BLaER1 treated with 17β-estradiol and CSF1 and Interleukin-3, amounts not matched to agents 10 nM and 100 nM (cell line): ENCODE measurements around the gene LRRC36.
A peak's percentile ranks its signal among the peaks of the same experiment; 100 is the strongest.

Source experiments
- H3K27ac ChIP-seq, 11 experiments: shearing (Covaris generic); formaldehyde crosslinking; 2 replicates each; pipeline ENCODE4 v1.8.1; 2022
- H3K27me3 ChIP-seq, 11 experiments: shearing (Covaris generic); formaldehyde crosslinking; 2 replicates each; pipeline ENCODE4 v1.8.1; 2022
- H3K36me3 ChIP-seq, 11 experiments: shearing (Covaris generic); formaldehyde crosslinking; 2 replicates each; pipeline ENCODE4 v1.8.1; 2022
- H3K4me1 ChIP-seq, 10 experiments: shearing (Covaris generic); formaldehyde crosslinking; 2 replicates each; pipeline ENCODE4 v1.8.1; 2022
- H3K4me2 ChIP-seq, 11 experiments: shearing (Covaris generic); formaldehyde crosslinking; 2 replicates each; pipeline ENCODE4 v1.8.1; 2022
- H3K4me3 ChIP-seq, 10 experiments: shearing (Covaris generic); formaldehyde crosslinking; 2 replicates each; pipeline ENCODE4 v1.8.1; 2022
- H3K9ac ChIP-seq, 11 experiments: shearing (Covaris generic); formaldehyde crosslinking; 2 replicates each; pipeline ENCODE4 v1.8.1; 2022
- H3K9me3 ChIP-seq, 11 experiments: shearing (Covaris generic); formaldehyde crosslinking; replicated peaks in 1 of 11; 2 replicates each; pipeline ENCODE4 v1.8.1; 2022
- H4K20me1 ChIP-seq, 11 experiments: shearing (Covaris generic); formaldehyde crosslinking; 2 replicates each; pipeline ENCODE4 v1.8.1; 2022
- Cebpa-rat ChIP-seq, 11 experiments: shearing (Covaris generic); IDR thresholded peaks; 2 replicates each; pipeline ENCODE4 v1.8.1; 2022

The LRRC36 gene

DNA sequence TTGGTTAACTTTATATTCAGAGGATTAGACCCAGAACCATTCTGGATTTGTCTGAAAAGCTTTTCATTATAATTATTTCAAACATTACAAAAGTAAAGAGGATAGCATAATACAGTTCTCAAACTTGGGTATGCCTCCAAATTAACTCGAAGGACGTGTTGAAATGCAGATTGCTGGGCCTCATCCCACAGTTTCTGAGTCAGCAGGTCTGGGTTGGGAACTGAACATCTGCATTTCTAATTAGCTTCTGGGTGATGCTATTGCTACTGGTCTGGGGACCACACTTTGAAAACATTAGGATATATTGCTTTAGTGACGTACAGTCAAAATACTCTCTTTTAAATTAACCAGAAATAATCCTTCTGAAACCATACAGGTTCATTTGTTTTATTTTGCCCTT is 56.7 kb downstream of the LRRC36 start:
- no peak overlapping the region for H3K27ac ChIP-seq
- H3K36me3 ChIP-seq = no peaks in the 10 kb centered on the region
- no peak for TF ChIP-seq Cebpa-rat (IDR thresholded peaks at IDR 0.05)
- no peak overlapping the region for H3K4me2 ChIP-seq
- H3K9ac ChIP-seq = no peak overlapping the region
- H4K20me1 ChIP-seq = no peaks in the 10 kb centered on the region
- peaks cover 0 to 18% (median 0%) of the 10 kb centered on the region in 11 experiments; a peak in 5 of 22 replicates for H3K27me3 ChIP-seq
- H3K9me3 ChIP-seq = no peaks in the 10 kb centered on the region
- no peak overlapping the region for H3K4me3 ChIP-seq
- no peaks in the 10 kb centered on the region for H3K4me1 ChIP-seq

DNA sequence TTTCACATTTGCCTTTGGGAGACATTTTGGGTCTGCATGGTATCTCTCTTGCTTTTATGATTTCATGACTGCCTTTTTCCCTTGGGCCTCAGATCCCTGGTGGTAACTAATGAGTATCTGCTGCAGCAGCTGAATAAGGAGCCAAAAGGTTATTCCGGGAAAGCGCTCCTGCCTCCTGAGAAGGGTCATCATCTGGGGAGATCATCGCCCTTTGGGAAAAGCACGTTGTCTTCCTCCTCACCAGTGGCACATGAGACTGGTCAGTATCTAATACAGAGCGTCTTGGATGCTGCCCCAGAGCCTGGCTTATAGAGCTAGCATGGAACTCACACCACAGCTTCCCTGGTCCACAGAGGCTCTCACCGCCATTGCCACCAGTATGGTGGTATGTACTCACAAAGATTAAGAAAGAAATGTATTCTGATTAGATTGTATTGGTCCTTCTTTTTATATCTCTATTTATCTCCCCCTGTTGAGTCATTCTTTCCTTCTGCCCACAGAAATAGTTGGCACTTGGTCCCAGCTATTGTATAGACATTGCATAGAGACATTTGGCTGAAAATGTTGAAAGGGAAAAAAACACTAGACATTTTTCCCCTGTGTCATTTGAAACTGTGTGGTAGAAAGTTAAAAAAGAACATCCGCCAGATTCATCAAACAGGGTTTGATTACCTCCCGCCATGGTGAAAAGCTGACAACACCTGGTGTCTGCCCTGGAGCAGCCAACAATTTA is 58.3 kb downstream of the LRRC36 start:
- H3K9me3 ChIP-seq = no peaks in the 10 kb centered on the region
- H3K27me3 ChIP-seq = peaks cover 0 to 18% (median 0%) of the 10 kb centered on the region in 11 experiments; a peak in 6 of 22 replicates
- H3K4me3 ChIP-seq = no peak overlapping the region
- TF ChIP-seq Cebpa-rat (IDR thresholded peaks at IDR 0.05) = no peak
- H3K4me1 ChIP-seq = peaks cover 0 to 15% (median 10%) of the 10 kb centered on the region in 10 experiments; a peak in 18 of 20 replicates
- peaks cover 0 to 8% (median 0%) of the 10 kb centered on the region in 11 experiments; a peak in 4 of 22 replicates for H4K20me1 ChIP-seq
- H3K4me2 ChIP-seq = no peak overlapping the region
- H3K36me3 ChIP-seq = no peaks in the 10 kb centered on the region
- H3K9ac ChIP-seq = no peak overlapping the region
- no peak overlapping the region for H3K27ac ChIP-seq

DNA sequence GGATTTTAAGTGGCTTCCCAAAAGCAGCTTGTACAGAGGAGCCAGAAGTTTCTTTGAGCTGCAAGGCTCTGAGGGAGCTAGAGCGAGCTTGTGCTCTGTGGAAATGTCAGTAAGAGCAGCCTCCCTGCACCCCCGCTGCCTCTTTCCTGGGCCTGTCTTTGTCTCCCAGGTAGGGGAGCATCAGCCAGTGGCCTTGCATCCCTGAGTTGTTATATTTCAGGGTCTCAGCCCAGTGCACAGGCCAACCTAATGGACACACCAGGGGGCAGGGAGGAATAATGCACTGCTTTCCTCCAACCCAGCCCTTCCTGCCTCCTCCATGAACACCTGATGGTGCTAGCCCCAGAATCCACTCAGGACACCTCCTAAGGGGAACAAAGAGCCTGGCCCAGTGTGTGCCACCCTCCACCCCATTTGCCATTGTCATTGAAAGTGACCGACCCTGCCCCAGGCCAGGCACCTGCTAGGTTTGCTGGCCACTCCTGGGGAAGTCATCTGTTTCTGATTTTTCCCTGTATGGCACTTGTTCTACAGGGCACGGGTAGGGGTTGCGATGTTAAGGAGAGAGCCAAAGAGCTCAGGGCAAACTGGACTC is 60.3 kb downstream of the LRRC36 start:
- H3K36me3 ChIP-seq = no peaks in the 10 kb centered on the region
- H3K4me1 ChIP-seq = peaks cover 0 to 35% (median 30%) of the 10 kb centered on the region in 10 experiments; a peak in 18 of 20 replicates
- no peak for TF ChIP-seq Cebpa-rat (IDR thresholded peaks at IDR 0.05)
- H3K4me2 ChIP-seq = no peak overlapping the region
- no peak overlapping the region for H3K27ac ChIP-seq
- peaks cover 0 to 27% (median 0%) of the 10 kb centered on the region in 11 experiments; a peak in 8 of 22 replicates for H4K20me1 ChIP-seq
- no peaks in the 10 kb centered on the region for H3K9me3 ChIP-seq
- H3K27me3 ChIP-seq = peaks cover 7 to 28% (median 14%) of the 10 kb centered on the region in 11 experiments
- H3K9ac ChIP-seq = no peak overlapping the region
- no peak overlapping the region for H3K4me3 ChIP-seq

DNA sequence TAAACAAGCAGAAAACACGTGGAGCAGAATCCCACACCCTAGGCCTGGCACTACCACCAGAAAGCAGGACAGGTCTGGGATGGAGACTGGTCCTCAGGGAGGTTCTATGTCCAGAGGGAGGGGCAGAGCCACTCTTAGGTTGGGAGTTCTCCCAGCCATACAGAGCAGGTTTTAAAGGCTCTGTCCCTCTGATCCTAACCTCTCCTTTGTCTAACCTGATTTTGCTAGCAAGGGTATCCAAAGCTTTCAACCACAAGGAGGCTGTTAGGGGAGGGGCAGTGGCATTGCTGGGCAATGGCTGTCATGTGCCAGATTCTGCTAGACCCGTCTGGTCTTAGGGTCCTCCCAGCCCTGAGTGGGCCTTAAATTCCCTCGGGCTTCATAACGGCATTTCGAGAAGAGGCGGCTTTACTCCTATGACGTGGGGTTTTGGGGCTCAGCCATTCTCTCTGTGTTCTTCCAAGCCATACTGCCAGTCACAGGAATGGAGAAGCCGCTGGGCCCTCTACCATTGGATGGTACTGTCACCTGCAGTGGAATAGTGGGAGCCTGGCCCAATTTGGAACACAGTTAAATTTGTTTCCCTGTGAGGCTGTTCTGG is 61.0 kb downstream of the LRRC36 start:
- Histone ChIP-seq H4K20me1 (peaks cover 0 to 32% (median 0%) of the 10 kb centered on the region in 11 experiments; a peak in 8 of 22 replicates), H3K4me1 (peaks cover 0 to 38% (median 33%) of the 10 kb centered on the region in 10 experiments; a peak in 18 of 20 replicates), H3K4me3 (no peak overlapping the region), H3K4me2 (no peak overlapping the region), H3K27ac (no peak overlapping the region), H3K27me3 (peaks cover 13 to 35% (median 20%) of the 10 kb centered on the region in 11 experiments), H3K36me3 (no peaks in the 10 kb centered on the region), H3K9me3 (no peaks in the 10 kb centered on the region), H3K9ac (no peak overlapping the region)
- no peak for TF ChIP-seq Cebpa-rat (IDR thresholded peaks at IDR 0.05)

DNA sequence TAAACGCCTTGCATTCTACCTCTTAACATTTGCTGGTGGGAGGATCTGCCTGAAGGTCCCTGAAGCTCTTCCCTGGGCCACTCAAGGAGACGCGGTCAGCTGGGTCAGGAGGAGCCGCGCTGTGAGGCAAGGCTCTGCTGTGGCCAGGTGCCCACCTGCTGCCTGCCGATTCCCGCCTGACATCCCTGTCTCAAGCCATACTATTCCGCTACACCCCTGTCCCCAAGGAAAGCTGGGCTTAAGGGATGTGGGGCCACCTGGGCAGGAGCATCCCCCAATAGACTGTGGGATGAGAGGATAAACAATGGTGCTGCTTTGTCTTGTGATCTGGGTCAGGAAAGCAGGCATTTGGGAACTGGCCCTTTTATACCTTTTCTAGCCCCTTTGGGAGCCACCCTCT is 61.6 kb downstream of the LRRC36 start:
- Histone ChIP-seq H3K9me3 (no peaks in the 10 kb centered on the region), H3K36me3 (no peaks in the 10 kb centered on the region), H4K20me1 (peaks cover 0 to 32% (median 0%) of the 10 kb centered on the region in 11 experiments; a peak in 8 of 22 replicates), H3K4me1 (peaks cover 0 to 44% (median 36%) of the 10 kb centered on the region in 10 experiments; a peak in 18 of 20 replicates), H3K27ac (no peak overlapping the region), H3K4me2 (peak overlapping the region in 2 of 11 experiments; percentile 91 to 94; a peak in 1 of 22 replicates), H3K4me3 (no peak overlapping the region), H3K9ac (no peak overlapping the region), H3K27me3 (peaks cover 19 to 41% (median 27%) of the 10 kb centered on the region in 11 experiments)
- TF ChIP-seq Cebpa-rat (IDR thresholded peaks at IDR 0.05) = no peak

DNA sequence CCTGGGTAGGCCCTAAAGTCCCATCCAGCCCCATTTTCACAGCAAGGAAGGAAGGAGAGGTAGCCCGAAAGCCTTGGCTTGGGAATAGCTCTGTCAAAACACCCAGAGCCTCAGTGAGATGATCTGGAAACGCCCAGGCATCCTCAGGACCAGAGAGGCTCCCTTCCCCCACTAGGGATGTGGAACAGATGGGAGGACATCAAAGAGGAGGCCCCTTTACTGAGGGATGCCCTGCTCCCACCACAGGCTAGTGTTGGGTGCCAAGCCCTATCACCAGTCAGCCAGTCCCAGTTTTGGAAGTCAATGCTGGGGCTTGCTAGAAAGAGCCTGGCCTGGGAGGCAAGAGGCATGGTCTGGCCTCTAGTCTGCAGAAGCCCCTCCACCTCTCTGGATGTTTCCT is 62.0 kb downstream of the LRRC36 start:
- Histone ChIP-seq H4K20me1 (peaks cover 0 to 32% (median 0%) of the 10 kb centered on the region in 11 experiments; a peak in 8 of 22 replicates), H3K9me3 (no peaks in the 10 kb centered on the region), H3K27ac (no peak overlapping the region), H3K4me3 (no peak overlapping the region), H3K9ac (no peak overlapping the region), H3K4me1 (peaks cover 0 to 48% (median 38%) of the 10 kb centered on the region in 10 experiments; a peak in 18 of 20 replicates), H3K36me3 (no peaks in the 10 kb centered on the region), H3K4me2 (peak overlapping the region in 5 of 11 experiments; percentile 81 to 97 (median 91); a peak in 6 of 22 replicates), H3K27me3 (peaks cover 23 to 45% (median 31%) of the 10 kb centered on the region in 11 experiments)
- TF ChIP-seq Cebpa-rat (IDR thresholded peaks at IDR 0.05) = no peak

DNA sequence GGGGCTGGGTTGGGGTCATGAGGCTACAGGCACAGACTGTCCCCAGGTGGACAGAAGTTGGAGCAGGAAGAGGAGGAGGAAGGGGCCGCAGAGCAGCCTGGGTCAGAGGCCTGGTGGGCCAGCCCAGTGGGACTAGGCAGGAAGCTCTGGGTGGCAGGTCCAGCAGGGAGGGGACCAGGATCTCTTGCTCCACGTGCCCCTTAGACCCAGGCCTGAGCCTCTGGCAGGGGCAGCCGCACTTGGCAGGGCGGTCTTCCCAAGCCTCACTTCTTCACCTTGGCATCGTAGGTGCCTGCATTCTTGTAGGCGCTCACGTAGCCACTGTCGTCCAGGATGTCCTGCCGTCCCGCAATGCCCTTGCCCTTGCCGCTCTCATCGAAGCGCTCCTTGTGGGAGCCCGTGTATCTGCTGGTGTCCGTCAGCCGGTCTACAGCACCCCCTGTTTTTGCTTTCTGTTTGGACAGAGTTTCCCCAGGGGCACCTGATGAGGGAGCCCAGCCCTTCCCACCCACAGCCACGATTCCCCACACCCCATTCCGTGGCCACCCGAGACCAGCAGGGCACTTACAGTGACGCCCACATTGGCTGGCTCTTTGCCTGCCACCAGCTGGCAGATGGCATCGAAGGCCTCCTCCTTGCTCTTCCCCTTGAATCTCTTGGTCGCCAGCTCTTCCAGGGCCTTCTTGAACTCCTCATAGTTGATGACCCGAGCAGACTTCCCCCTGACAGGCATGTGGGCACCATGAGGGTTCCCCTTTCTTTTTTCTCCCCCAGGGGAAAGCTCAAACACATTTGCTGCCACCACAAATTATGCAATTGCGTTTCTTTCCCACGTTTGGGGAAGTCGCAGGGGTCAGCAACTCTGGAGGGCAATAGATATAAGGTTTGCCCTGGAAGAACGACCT is 63.5 kb downstream of the LRRC36 start:
- no peaks in the 10 kb centered on the region for H3K36me3 ChIP-seq
- H4K20me1 ChIP-seq = peaks cover 7 to 48% (median 15%) of the 10 kb centered on the region in 11 experiments; a peak in 18 of 22 replicates
- peaks cover 39 to 60% (median 46%) of the 10 kb centered on the region in 11 experiments for H3K27me3 ChIP-seq
- TF ChIP-seq Cebpa-rat (IDR thresholded peaks at IDR 0.05) = peak in 7 of 11 experiments; percentile 59 to 84 (median 80); a peak in 10 of 22 replicates
- H3K27ac ChIP-seq = peak overlapping the region in 7 of 11 experiments; percentile 11 to 52 (median 39); a peak in 10 of 22 replicates
- H3K4me2 ChIP-seq = peak overlapping the region; percentile 35 to 97 (median 86)
- peak overlapping the region in 1 of 11 experiments; percentile 9; a peak in 3 of 22 replicates for H3K9ac ChIP-seq
- H3K4me3 ChIP-seq = no peak overlapping the region; a peak in 1 of 20 replicates
- peaks cover 9 to 64% (median 53%) of the 10 kb centered on the region in 10 experiments; a peak in 19 of 20 replicates for H3K4me1 ChIP-seq
- H3K9me3 ChIP-seq = no peaks in the 10 kb centered on the region

DNA sequence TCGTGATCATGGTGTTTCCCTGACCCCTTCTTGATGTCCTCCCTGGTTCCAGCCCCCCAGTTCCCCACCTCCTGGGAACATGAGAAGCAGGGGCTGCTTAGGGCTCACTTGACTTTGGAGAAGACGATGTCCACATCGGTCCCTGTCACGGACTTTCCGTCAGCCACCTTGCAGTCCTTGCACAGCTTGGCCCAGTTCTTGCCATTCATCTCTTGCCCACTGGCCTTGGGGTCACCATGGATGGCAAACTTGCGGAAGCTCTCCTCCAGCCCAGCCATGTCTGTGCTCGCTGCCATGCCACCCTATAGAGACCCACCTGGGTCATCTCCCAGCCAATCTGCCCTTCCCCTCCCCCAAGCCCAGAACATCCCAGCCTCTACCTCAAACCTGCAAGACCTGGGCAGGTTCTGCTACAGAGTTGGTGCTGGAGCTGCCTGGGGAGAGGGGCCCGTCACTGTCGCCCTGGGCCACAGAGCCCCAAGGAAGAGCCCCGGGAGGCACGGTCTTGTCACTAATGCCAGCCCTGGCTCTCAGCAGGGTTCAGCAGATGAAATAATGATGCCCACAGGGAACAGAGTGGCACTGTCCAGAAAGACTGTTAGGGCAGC is 64.3 kb downstream of the LRRC36 start:
- Histone ChIP-seq H3K9me3 (no peaks in the 10 kb centered on the region), H3K36me3 (no peaks in the 10 kb centered on the region), H3K9ac (no peak overlapping the region), H3K27ac (peak overlapping the region in 6 of 11 experiments; percentile 13 to 49 (median 28); a peak in 11 of 22 replicates), H4K20me1 (peaks cover 11 to 55% (median 23%) of the 10 kb centered on the region in 11 experiments; a peak in 18 of 22 replicates), H3K4me3 (no peak overlapping the region; a peak in 1 of 20 replicates), H3K27me3 (peaks cover 47 to 64% (median 54%) of the 10 kb centered on the region in 11 experiments), H3K4me1 (peaks cover 17 to 71% (median 61%) of the 10 kb centered on the region in 10 experiments), H3K4me2 (peak overlapping the region; percentile 35 to 97 (median 86))
- TF ChIP-seq Cebpa-rat (IDR thresholded peaks at IDR 0.05) = no peak; a peak in 1 of 22 replicates
